Ishikawa (cell line): ENCODE measurements around the gene LHPP.
A peak's percentile ranks its signal among the peaks of the same experiment; 100 is the strongest.

Experiments used
- CEBPB ChIP-seq: IDR thresholded peaks from 2 replicates; pipeline ENCODE4 v1.6.1; 2012
- CREB1 ChIP-seq: IDR thresholded peaks from 2 replicates; pipeline ENCODE4 v1.6.1; 2012; ENCODE audit warnings: low read depth
- EGR1 ChIP-seq: IDR thresholded peaks from 2 replicates; pipeline ENCODE4 v1.6.1; 2012
- EP300 ChIP-seq: IDR thresholded peaks from 2 replicates; pipeline ENCODE4 v1.6.1; 2012; ENCODE audit warnings: borderline replicate concordance
- FOXM1 ChIP-seq: IDR thresholded peaks from 2 replicates; pipeline ENCODE4 v1.6.1; 2012; ENCODE audit warnings: low read depth, borderline replicate concordance
- MAX ChIP-seq: IDR thresholded peaks from 2 replicates; pipeline ENCODE4 v1.6.1; 2012
- NFIC ChIP-seq: IDR thresholded peaks from 2 replicates; pipeline ENCODE4 v1.6.1; 2012
- RAD21 ChIP-seq: IDR thresholded peaks from 2 replicates; pipeline ENCODE4 v1.6.1; 2012; ENCODE audit warnings: low read depth
- REST ChIP-seq: IDR thresholded peaks from 2 replicates; pipeline ENCODE4 v1.6.1; 2012; ENCODE audit warnings: low read depth, mild to moderate bottlenecking
- TAF1 ChIP-seq: IDR thresholded peaks from 2 replicates; pipeline ENCODE4 v1.6.1; 2012; ENCODE audit warnings: low read depth, mild to moderate bottlenecking
- TCF12 ChIP-seq: IDR thresholded peaks from 2 replicates; pipeline ENCODE4 v1.6.1; 2012; ENCODE audit warnings: low read depth
- TEAD4 ChIP-seq: IDR thresholded peaks from 2 replicates; pipeline ENCODE4 v1.6.1; 2012
- USF1 ChIP-seq: IDR thresholded peaks from 2 replicates; pipeline ENCODE4 v1.6.1; 2012
- YY1 ChIP-seq: IDR thresholded peaks from 2 replicates; pipeline ENCODE4 v1.6.1; 2012; ENCODE audit warnings: low read depth
- ZBTB7A ChIP-seq: IDR thresholded peaks from 2 replicates; pipeline ENCODE4 v1.6.1; 2012; ENCODE audit warnings: low read depth

Gene LHPP

GRCh38 chr10:124652701-124653100 lies 191.1 kb downstream of the LHPP start:
- TF ChIP-seq YY1 (no peak), RAD21 (no peak), USF1 (no peak), TCF12 (no peak), MAX (no peak), CREB1 (no peak), ZBTB7A (no peak), NFIC (no peak), EGR1 (no peak), FOXM1 (no peak)

GRCh38 chr10:124653311-124653710 lies 191.7 kb downstream of the LHPP start:
- TF ChIP-seq USF1 (no peak), MAX (no peak), REST (no peak), ZBTB7A (no peak), TEAD4 (no peak), CEBPB (no peak)

GRCh38 chr10:124653811-124654651 lies 192.4 kb downstream of the LHPP start:
- no peak for TF ChIP-seq EGR1
- no peak for TF ChIP-seq REST
- no peak for TF ChIP-seq USF1
- peak; percentile 65; the same call in 1 of the 2 replicates for TF ChIP-seq EP300
- TF ChIP-seq TEAD4, result peak; percentile 67; the same call in 1 of the 2 replicates
- TF ChIP-seq NFIC, result peak; percentile 79
- no peak for TF ChIP-seq YY1
- TF ChIP-seq TCF12, result peak; percentile 49; the same call in 1 of the 2 replicates
- TF ChIP-seq FOXM1, result no peak
- TF ChIP-seq RAD21, result no peak
- peak; percentile 39; the same call in 1 of the 2 replicates for TF ChIP-seq MAX
- no peak for TF ChIP-seq ZBTB7A

GRCh38 chr10:124654686-124655085 lies 193.1 kb downstream of the LHPP start:
- TF ChIP-seq TAF1 (no peak), REST (no peak), TEAD4 (no peak), ZBTB7A (no peak), EP300 (no peak), MAX (no peak), RAD21 (no peak), YY1 (no peak), FOXM1 (no peak), TCF12 (no peak), NFIC (no peak), USF1 (no peak), CEBPB (no peak), CREB1 (no peak), EGR1 (no peak)
